ENCODE measurements around the gene PROSER2.
"Not testable (repeated sequence)": the region's sequence is repeated elsewhere in the genome, so short reads cannot be mapped to it uniquely, and the experiment has no call there.

PROSER2 gene

DNA sequence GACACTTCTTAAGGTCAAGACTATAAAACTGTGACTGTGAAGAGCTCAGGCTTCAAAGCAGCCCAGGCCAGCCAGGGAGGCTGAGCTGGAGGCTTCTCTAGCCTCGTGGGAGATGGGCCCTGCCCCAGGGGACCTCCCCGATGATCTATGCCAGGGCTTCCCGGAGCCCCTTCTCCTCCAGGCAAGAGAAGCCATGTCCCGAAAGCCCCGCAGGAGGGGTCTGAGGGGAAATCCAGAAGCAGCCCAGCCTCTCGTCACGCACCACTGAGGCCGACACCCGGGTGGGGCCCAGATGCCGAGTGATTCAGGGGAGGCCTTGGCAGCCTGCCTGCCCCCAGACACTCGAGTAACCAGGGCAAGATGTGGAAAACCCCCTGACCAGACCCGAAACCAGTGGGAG is 63.7 kb downstream of the PROSER2 start:
- H3K4me1 Mint-ChIP-seq = no peaks in the 10 kb centered on the region
- no peaks in the 10 kb centered on the region for H3K9me3 Mint-ChIP-seq
- H3K27me3 Mint-ChIP-seq (ENCODE audit: low read depth) = peaks cover 8% of the 10 kb centered on the region
- TF ChIP-seq, protein P1, sequence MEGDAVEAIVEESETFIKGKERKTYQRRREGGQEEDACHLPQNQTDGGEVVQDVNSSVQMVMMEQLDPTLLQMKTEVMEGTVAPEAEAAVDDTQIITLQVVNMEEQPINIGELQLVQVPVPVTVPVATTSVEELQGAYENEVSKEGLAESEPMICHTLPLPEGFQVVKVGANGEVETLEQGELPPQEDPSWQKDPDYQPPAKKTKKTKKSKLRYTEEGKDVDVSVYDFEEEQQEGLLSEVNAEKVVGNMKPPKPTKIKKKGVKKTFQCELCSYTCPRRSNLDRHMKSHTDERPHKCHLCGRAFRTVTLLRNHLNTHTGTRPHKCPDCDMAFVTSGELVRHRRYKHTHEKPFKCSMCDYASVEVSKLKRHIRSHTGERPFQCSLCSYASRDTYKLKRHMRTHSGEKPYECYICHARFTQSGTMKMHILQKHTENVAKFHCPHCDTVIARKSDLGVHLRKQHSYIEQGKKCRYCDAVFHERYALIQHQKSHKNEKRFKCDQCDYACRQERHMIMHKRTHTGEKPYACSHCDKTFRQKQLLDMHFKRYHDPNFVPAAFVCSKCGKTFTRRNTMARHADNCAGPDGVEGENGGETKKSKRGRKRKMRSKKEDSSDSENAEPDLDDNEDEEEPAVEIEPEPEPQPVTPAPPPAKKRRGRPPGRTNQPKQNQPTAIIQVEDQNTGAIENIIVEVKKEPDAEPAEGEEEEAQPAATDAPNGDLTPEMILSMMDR (IDR thresholded peaks at IDR 0.05; ENCODE audit: unreplicated experiment in 3 of 3) = no peak
- no peaks in the 10 kb centered on the region for H3K36me3 Mint-ChIP-seq (ENCODE audit: low read depth)
- no peak overlapping the region for H3K27ac Mint-ChIP-seq
- H3K4me3 Mint-ChIP-seq = no peak overlapping the region

DNA sequence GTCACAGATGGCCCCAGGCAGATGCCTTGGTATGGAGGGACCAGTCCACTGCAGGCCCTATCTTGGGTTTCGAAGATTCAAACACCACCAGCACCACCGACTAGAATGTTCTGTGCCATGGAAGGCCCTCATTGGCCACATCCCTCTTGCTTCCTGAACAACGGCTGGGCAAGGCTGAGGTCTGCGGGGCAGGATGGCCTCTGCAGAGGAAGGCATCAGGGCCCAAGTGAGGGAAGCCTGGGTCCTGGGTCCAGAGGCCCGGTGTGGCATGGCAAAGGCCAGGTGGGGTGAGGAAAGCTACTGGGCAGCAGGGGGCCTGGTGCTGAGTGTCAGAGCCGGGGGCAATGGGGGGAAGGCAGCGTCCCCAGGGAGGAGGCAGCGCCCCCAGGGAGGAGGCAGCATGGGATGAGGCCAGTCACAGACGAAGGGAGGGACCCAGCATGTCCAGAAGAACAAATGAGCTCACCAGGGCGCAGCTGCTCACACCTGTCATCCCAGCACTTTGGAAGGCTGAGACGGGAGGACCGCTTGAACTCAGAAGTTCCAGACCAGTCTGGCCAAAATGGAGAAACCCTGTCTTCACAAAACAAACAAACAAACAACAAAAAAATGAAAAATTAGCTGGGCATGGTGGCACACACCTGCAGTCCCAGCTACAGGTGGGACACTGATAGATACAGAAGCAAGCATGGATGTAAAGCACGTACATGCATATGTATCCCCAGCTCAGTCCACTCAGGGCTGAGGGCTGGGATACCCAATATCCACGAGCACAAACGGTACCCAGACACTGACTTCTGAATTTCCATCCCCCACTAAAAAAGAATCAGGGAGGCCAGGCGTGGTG is 64.4 kb downstream of the PROSER2 start:
- H3K36me3 Mint-ChIP-seq (ENCODE audit: low read depth) = no peaks in the 10 kb centered on the region
- TF ChIP-seq, protein P1 (IDR thresholded peaks at IDR 0.05; ENCODE audit: unreplicated experiment in 3 of 3) = no peak
- no peaks in the 10 kb centered on the region for H3K4me1 Mint-ChIP-seq
- no peak overlapping the region for H3K27ac Mint-ChIP-seq
- H3K27me3 Mint-ChIP-seq (ENCODE audit: low read depth) = peaks cover 8% of the 10 kb centered on the region
- no peaks in the 10 kb centered on the region for H3K9me3 Mint-ChIP-seq
- no peak overlapping the region for H3K4me3 Mint-ChIP-seq

DNA sequence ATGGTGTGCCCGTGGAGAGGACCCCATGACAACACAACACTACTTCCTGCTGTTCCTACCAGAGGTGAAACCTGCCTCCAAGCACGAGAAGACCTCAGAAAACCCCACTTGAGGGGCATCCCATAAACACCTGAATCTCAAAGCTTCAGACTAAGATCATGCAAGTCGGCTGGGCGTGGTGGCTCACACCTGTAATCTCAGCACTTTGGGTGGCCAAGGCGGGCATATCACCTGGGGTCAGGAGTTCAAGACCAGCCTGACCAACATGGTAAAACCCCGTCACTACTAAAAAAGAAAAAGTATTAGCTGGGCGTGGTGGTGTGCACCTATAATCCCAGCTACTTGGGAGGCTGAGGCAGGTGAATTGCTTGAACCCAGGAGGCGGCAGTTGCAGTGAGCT is 66.1 kb downstream of the PROSER2 start:
- H3K4me3 Mint-ChIP-seq; H3K36me3 Mint-ChIP-seq (ENCODE audit: low read depth); H3K27me3 Mint-ChIP-seq (ENCODE audit: low read depth); H3K4me1 Mint-ChIP-seq; H3K9me3 Mint-ChIP-seq; H3K27ac Mint-ChIP-seq: not testable (repeated sequence)

DNA sequence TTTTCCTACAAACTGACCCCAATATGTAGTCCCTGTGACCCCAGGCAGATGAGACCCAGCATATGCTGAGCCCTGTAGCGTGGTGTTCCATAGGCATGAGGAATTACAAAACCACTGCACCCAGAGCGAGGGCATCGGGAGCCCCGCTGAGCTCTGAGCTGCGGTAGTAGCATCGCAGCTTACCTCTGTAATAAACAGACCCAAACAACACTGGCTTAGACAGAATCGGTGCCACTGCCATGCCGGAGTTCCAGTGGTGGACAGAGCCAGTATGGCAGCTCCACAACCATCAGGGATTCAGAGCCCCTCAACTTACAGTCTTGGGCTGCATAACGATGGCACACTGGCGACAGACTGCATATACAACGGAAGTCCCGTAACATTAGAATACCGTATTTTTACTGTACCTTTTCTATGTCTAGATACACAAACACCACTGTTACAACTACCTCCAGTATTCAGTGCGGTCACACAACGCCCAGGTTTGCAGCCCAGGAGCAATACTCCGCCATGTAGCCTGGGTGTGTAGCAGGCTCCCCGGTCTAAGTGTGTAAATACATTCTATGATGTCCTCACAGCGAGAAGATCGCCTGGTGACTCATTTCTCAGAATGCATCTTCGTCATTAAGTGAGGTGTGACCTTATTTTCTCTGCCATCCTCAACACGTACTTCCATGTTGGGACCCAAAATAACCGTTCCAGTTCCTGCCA is 68.8 kb downstream of the PROSER2 start:
- no peaks in the 10 kb centered on the region for H3K4me1 Mint-ChIP-seq
- TF ChIP-seq, protein P1 (IDR thresholded peaks at IDR 0.05; ENCODE audit: unreplicated experiment in 3 of 3) = no peak
- no peak overlapping the region for H3K27ac Mint-ChIP-seq
- peaks cover 8% of the 10 kb centered on the region for H3K27me3 Mint-ChIP-seq (ENCODE audit: low read depth)
- no peaks in the 10 kb centered on the region for H3K9me3 Mint-ChIP-seq
- H3K36me3 Mint-ChIP-seq (ENCODE audit: low read depth) = no peaks in the 10 kb centered on the region
- no peak overlapping the region for H3K4me3 Mint-ChIP-seq

DNA sequence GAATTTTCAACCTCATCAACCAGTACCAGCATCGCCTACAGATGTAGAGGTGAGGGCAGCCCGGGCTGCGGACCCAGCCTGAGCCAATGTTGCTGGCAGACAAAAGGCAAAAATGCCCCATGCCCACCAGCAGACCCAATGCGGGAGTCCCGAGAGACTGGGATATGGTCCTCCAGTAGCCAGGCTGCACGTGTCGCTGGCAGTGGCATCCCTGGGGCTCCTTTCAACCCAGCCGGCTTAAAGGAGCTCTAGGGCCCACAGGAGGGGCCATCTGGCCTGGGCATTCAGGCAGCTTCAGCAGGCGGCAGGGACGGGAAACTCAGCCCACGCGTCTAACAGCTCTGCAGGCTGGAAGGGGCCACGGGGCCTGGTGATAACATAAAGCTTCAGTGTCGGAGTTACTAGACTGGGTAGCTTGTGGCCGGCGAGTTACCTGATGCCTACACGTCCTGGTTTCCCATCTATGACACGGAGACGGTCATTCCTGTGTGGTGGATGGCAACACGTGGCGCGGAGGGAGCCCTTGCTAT is 70.7 kb downstream of the PROSER2 start:
- Mint-ChIP-seq H3K4me1 (peaks cover 12% of the 10 kb centered on the region), H3K27me3 (ENCODE audit: low read depth) (peaks cover 4% of the 10 kb centered on the region), H3K4me3 (no peak overlapping the region), H3K36me3 (ENCODE audit: low read depth) (no peaks in the 10 kb centered on the region), H3K27ac (no peak overlapping the region), H3K9me3 (no peaks in the 10 kb centered on the region)
- TF ChIP-seq, protein P1 (IDR thresholded peaks at IDR 0.05; ENCODE audit: unreplicated experiment in 3 of 3) = no peak

DNA sequence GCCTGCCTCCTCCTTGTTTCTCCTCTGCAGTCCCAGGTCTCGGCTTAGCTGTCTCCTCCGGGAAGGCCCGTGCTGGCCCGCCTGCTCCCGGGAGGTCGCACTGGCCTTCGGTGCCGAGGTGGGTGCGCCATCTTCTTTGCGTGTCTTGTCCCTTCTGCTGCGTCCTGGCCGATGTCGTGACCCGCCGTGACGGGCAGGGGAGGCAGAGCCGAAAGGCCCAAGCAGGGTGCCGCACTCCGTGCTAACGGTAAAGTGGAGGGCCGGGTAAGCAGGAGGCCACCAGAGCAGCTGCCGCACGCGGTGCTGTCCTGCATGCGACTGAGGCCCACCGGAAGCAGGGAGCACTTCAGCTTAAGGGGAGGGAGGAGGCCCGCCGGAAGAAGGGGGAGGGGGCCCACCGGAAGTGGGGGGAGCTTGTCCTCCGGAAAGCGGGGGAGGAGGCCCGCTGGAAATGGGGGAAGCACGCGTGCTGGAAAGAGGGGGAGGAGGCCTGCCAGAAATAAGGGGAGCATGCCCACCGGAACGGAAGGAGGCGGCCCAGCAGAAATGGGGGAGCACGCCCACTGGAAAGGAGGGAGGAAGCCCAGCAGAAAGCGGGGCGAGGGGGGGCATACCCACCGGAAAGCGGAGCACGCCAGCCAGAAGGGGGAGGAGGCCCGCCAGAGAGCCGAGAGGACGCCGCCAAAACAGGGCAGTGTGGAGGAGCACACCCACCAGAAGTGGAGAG is 71.4 kb downstream of the PROSER2 start:
- H3K9me3 Mint-ChIP-seq = no peaks in the 10 kb centered on the region
- H3K4me1 Mint-ChIP-seq = peaks cover 13% of the 10 kb centered on the region
- no peak overlapping the region for H3K27ac Mint-ChIP-seq
- TF ChIP-seq, protein P1 (IDR thresholded peaks at IDR 0.05; ENCODE audit: unreplicated experiment in 3 of 3) = no peak
- H3K36me3 Mint-ChIP-seq (ENCODE audit: low read depth) = no peaks in the 10 kb centered on the region
- H3K27me3 Mint-ChIP-seq (ENCODE audit: low read depth) = peaks cover 4% of the 10 kb centered on the region
- H3K4me3 Mint-ChIP-seq = no peak overlapping the region

All from nephron (organoid).